Osteoblast (primary cell): ENCODE data around the gene AFF3. TPM values are rescaled to one million over a fixed set of nuclear protein-coding genes. Genes with fewer than 3 reads are reported as not detected.

Experiments used
- DNase-seq: peaks from one replicate; pipeline ENCODE4 v3.0.0; 2011; ENCODE audit warnings: low spot score, mixed read lengths; ENCODE audit not compliant: insufficient read length; ENCODE audit errors: missing footprints
- H2AFZ ChIP-seq: 2 replicates; pipeline ENCODE4 v1.6.0; 2011; ENCODE audit warnings: mild to moderate bottlenecking, low read length
- H3K27ac ChIP-seq: 2 replicates; pipeline ENCODE4 v1.5.1; 2011; ENCODE audit warnings: mild to moderate bottlenecking, low read depth, low read length, moderate library complexity
- H3K27me3 ChIP-seq: 2 replicates; pipeline ENCODE4 v1.6.0; 2012; ENCODE audit warnings: mild to moderate bottlenecking, control low read depth, inconsistent platforms, low read length, moderate library complexity; ENCODE audit not compliant: insufficient read depth
- H3K36me3 ChIP-seq: 2 replicates; pipeline ENCODE4 v1.5.1; 2011; ENCODE audit warnings: mild to moderate bottlenecking, low read length, control low read depth, moderate library complexity; ENCODE audit not compliant: insufficient read depth
- H3K4me1 ChIP-seq: 2 replicates; pipeline ENCODE4 v1.5.1; 2011; ENCODE audit warnings: mild to moderate bottlenecking, low read length, control low read depth, moderate library complexity; ENCODE audit not compliant: insufficient read depth
- H3K4me2 ChIP-seq: 2 replicates; pipeline ENCODE4 v1.6.0; 2011; ENCODE audit warnings: mild to moderate bottlenecking, low read length; ENCODE audit not compliant: insufficient read depth
- H3K4me3 ChIP-seq: fragments of 200-600 bp; sonication (generic); 3 replicates; pipeline ENCODE4 v1.5.1; 2012; ENCODE audit warnings: mild to moderate bottlenecking, low read length, inconsistent platforms; ENCODE audit not compliant: insufficient read depth
- H3K79me2 ChIP-seq: 2 replicates; pipeline ENCODE4 v1.6.0; 2012; ENCODE audit warnings: mild to moderate bottlenecking, low read length, control low read depth, inconsistent platforms; ENCODE audit not compliant: insufficient read depth
- H3K9me3 ChIP-seq: 2 replicates; pipeline ENCODE4 v1.5.1; 2011; ENCODE audit warnings: low read depth, low read length, control low read depth
- H4K20me1 ChIP-seq: 2 replicates; pipeline ENCODE4 v1.6.0; 2012; ENCODE audit warnings: mild to moderate bottlenecking, low read length, control low read depth; ENCODE audit not compliant: insufficient read depth
- CTCF ChIP-seq: IDR thresholded peaks from 2 replicates; pipeline ENCODE4 v1.5.1; 2011; ENCODE audit warnings: mild to moderate bottlenecking, low read depth, low read length, moderate library complexity; ENCODE audit errors: extremely low read depth
- total RNA-seq: library from RNA; depleted of rRNA; stranded (reverse); fragments of >200 nt; gene quantifications from 2 replicates; pipeline ENCODE4 v1.2.3, GENCODE V29; 2012

AFF3 gene
- total RNA-seq, 1 donor = 4.3 TPM

DNA sequence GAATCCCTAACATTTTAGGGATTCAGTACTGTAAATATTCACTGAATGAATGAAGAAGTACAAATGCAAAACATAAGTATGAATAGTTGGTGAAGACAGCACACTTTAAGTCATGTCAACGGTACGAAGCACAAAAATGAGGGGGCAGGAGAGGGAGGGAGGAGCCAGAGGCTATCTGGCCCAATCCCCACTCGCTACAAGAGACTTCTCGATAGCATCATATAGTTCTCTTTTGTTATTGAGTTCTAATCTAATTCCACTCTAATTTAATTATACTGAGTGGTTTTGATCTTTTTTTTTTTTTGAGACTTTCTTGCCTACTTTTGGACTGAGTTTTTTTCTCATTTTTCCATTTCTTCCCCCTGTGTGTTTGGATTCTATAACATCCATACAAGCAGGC lies 500.4 kb downstream of the AFF3 start:
- no peak overlapping the region for H3K4me2 ChIP-seq
- no peaks in the 10 kb centered on the region for H3K27me3 ChIP-seq
- no peak for TF ChIP-seq CTCF

GRCh38 chr2:99640635-99641151 lies 501.7 kb downstream of the AFF3 start:
- Histone ChIP-seq H2AFZ (no peak overlapping the region), H3K4me3 (no peak overlapping the region), H3K36me3 (no peaks in the 10 kb centered on the region), H3K27me3 (no peaks in the 10 kb centered on the region), H3K4me2 (no peak overlapping the region), H4K20me1 (no peaks in the 10 kb centered on the region), H3K9me3 (no peaks in the 10 kb centered on the region), H3K79me2 (no peaks in the 10 kb centered on the region), H3K27ac (no peak overlapping the region), H3K4me1 (peaks cover 4% of the 10 kb centered on the region)
- TF ChIP-seq CTCF = no peak
- DNase-seq = no peak

More for the DNA sequence above, 500.4 kb downstream of the AFF3 start:
- H3K36me3 ChIP-seq = no peaks in the 10 kb centered on the region
- no peak overlapping the region for H3K4me3 ChIP-seq
- H3K4me1 ChIP-seq = peaks cover 4% of the 10 kb centered on the region
- H4K20me1 ChIP-seq = no peaks in the 10 kb centered on the region
- H3K9me3 ChIP-seq = no peaks in the 10 kb centered on the region
- H3K27ac ChIP-seq = no peak overlapping the region
- H3K79me2 ChIP-seq = no peaks in the 10 kb centered on the region
- DNase-seq = no peak
- no peak overlapping the region for H2AFZ ChIP-seq

DNA sequence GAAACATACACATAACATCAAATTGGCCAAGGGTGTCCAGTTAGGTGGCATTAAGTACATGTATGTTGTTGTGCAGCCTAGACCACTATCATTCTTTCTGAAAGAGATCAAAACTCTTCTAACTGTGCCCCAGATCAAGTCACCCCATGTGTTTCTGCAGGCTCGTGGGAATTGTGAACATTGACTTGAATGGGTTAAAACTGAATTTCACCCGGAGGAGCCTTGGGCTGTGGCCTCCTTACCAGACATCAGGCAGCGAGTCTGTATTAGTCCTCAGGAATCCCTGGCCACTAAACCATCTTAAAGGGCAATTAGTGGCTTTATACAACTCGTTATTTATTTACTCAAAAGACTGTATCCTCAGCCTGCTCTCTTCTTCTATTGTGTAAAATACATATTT lies 503.6 kb downstream of the AFF3 start:
- Histone ChIP-seq H3K36me3 (no peaks in the 10 kb centered on the region), H3K27me3 (no peaks in the 10 kb centered on the region), H3K9me3 (no peaks in the 10 kb centered on the region), H3K4me3 (no peak overlapping the region), H2AFZ (no peak overlapping the region), H3K4me2 (no peak overlapping the region), H3K4me1 (no peaks in the 10 kb centered on the region), H4K20me1 (no peaks in the 10 kb centered on the region), H3K79me2 (no peaks in the 10 kb centered on the region), H3K27ac (no peak overlapping the region)
- DNase-seq = no peak
- no peak for TF ChIP-seq CTCF

GRCh38 chr2:99637159-99637697 lies 505.2 kb downstream of the AFF3 start:
- no peaks in the 10 kb centered on the region for H3K27me3 ChIP-seq
- no peak overlapping the region for H3K27ac ChIP-seq
- no peak overlapping the region for H3K4me2 ChIP-seq

More at GRCh38 chr2:99637159-99637697, 505.2 kb downstream of the AFF3 start:
- H3K79me2 ChIP-seq = no peaks in the 10 kb centered on the region
- no peak overlapping the region for H2AFZ ChIP-seq
- no peaks in the 10 kb centered on the region for H3K36me3 ChIP-seq
- no peak for DNase-seq
- H3K4me3 ChIP-seq = no peak overlapping the region
- H4K20me1 ChIP-seq = no peaks in the 10 kb centered on the region
- no peak for TF ChIP-seq CTCF
- H3K9me3 ChIP-seq = no peaks in the 10 kb centered on the region
- no peaks in the 10 kb centered on the region for H3K4me1 ChIP-seq
